ENCODE data around the gene MON1B. TPM values are rescaled to one million over a fixed set of nuclear protein-coding genes. Genes with fewer than 3 reads are reported as not detected.
A peak's percentile ranks its signal among the peaks of the same experiment; 100 is the strongest.

The MON1B gene
- total and polyA plus RNA-seq, 3 experiments from 2014 or later: 55.0 to 60.2 (median 59.5) TPM

DNA sequence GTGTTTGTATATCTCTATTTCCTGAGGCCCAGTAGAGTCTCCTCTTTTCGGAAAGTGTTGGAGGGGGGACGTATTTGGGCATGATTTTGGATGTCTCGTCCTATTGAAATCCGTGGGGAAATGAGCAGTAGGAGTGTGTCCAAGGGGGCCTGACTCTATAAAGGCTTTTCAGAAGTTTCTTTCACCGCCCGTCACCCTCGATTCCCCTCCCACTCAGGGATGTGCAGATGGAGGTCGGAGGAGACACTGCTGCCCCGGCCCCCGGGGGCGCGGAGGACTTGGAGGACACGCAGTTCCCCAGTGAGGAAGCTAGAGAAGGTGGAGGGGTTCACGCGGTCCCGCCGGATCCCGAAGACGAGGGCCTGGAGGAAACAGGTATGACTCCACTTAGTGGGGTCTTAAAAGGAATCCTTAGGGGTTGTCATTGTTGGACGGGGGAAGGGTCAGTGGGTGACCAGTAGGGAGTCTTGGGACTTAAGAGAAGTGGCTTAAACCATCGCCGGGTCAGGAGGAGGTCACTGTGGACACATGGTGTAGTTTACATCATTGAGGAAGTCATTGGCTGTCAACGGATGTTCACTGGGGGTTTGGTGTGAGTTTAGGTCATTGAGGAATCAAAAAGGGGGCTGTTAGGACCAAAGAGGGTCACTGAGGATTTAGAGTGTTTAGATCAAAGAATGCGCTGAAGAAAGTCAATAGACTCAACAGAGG lies 424 bp downstream of the MON1B start:
- Histone ChIP-seq H3K36me3 (ENCODE audit: insufficient read depth, low read length) (peaks cover 11% of the 10 kb centered on the region), H3K9me3 (ENCODE audit: low read length) (no peaks in the 10 kb centered on the region), H3K27ac (ENCODE audit: low read depth, low read length) (peak overlapping the region; percentile 97), H3K4me3 (ENCODE audit: low read length) (peak overlapping the region; percentile 97), H3K4me1 (ENCODE audit: insufficient read depth, low read length) (peaks cover 24% of the 10 kb centered on the region), H3K27me3 (ENCODE audit: insufficient read depth, low read length, poor library complexity, severe bottlenecking) (no peaks in the 10 kb centered on the region)
- Mint-ChIP-seq H3K36me3 (peaks cover 9 to 59% (median 13%) of the 10 kb centered on the region in 3 donors), H3K4me1 (peaks cover 47 to 56% (median 53%) of the 10 kb centered on the region in 3 donors), H3K27me3 (peaks cover 0 to 3% of the 10 kb centered on the region in 2 donors), H3K4me3 (peak overlapping the region; percentile 94 to 99 (median 99)), H3K27ac (peak overlapping the region; percentile 98 to 100 (median 99)), H3K9me3 (no peaks in the 10 kb centered on the region)
- DNase-seq: peak in 3 of 5 donors; percentile 16 to 61 (median 21)
- ChIA-PET CTCF (no interaction called here), POLR2A (interaction anchor here (0.6 to 1.4 kb wide), 2 partner anchors 12 to 21 kb away, joined by 4 to 7 read pairs; no protein-coding TSS in a partner anchor)

DNA sequence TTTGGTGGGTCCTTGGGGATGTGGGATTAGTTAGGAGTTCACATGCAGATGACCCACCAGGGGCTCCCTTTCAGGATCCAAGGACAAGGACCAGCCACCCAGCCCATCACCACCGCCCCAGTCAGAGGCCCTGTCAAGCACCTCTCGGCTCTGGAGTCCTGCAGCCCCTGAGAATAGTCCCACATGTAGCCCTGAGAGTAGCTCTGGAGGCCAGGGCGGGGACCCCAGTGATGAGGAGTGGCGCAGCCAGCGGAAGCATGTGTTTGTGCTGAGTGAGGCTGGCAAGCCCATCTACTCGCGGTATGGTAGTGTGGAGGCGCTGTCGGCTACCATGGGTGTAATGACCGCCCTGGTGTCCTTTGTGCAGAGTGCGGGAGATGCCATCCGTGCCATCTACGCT lies 2.4 kb downstream of the MON1B start:
- H3K9me3 ChIP-seq (ENCODE audit: low read length): no peaks in the 10 kb centered on the region
- no peaks in the 10 kb centered on the region for H3K27me3 ChIP-seq (ENCODE audit: insufficient read depth, low read length, poor library complexity, severe bottlenecking)
- H3K4me3 ChIP-seq (ENCODE audit: low read length): no peak overlapping the region
- peaks cover 21% of the 10 kb centered on the region for H3K36me3 ChIP-seq (ENCODE audit: insufficient read depth, low read length)
- Mint-ChIP-seq H3K4me3 (peak overlapping the region in 6 of 7 donors; percentile 6 to 99 (median 95)), H3K4me1 (peaks cover 47 to 56% (median 53%) of the 10 kb centered on the region in 3 donors), H3K36me3 (peaks cover 8 to 77% (median 23%) of the 10 kb centered on the region in 3 donors), H3K9me3 (no peaks in the 10 kb centered on the region), H3K27me3 (no peaks in the 10 kb centered on the region), H3K27ac (peak overlapping the region in 4 of 8 donors; percentile 55 to 98 (median 64))
- no peak for DNase-seq
- peaks cover 24% of the 10 kb centered on the region for H3K4me1 ChIP-seq (ENCODE audit: insufficient read depth, low read length)
- ChIA-PET CTCF (no interaction called here), POLR2A (no interaction called here)
- H3K27ac ChIP-seq (ENCODE audit: low read depth, low read length): no peak overlapping the region

- H3K9me3 Mint-ChIP-seq: no peaks in the 10 kb centered on the region
- peaks cover 10 to 88% (median 29%) of the 10 kb centered on the region in 3 donors for H3K36me3 Mint-ChIP-seq
- H3K4me1 Mint-ChIP-seq: peaks cover 41 to 46% (median 45%) of the 10 kb centered on the region in 3 donors
- H3K27me3 ChIP-seq (ENCODE audit: insufficient read depth, low read length, poor library complexity, severe bottlenecking): no peaks in the 10 kb centered on the region
- H3K9me3 ChIP-seq (ENCODE audit: low read length): no peaks in the 10 kb centered on the region
- H3K4me3 ChIP-seq (ENCODE audit: low read length): no peak overlapping the region
- H3K4me3 Mint-ChIP-seq: peak overlapping the region in 3 of 7 donors; percentile 24 to 79 (median 55)
- peak in 1 of 5 donors; percentile 46 for DNase-seq
- peaks cover 28% of the 10 kb centered on the region for H3K36me3 ChIP-seq (ENCODE audit: insufficient read depth, low read length)
- H3K27ac ChIP-seq (ENCODE audit: low read depth, low read length): no peak overlapping the region
- no peaks in the 10 kb centered on the region for H3K27me3 Mint-ChIP-seq
- H3K4me1 ChIP-seq (ENCODE audit: insufficient read depth, low read length): peaks cover 24% of the 10 kb centered on the region
- POLR2A ChIA-PET: no interaction called here
- CTCF ChIA-PET: no interaction called here
- H3K27ac Mint-ChIP-seq: peak overlapping the region in 1 of 8 donors; percentile 30
Observed at GRCh38 chr16:77194295-77195231, 3.6 kb downstream of the MON1B start.

DNA sequence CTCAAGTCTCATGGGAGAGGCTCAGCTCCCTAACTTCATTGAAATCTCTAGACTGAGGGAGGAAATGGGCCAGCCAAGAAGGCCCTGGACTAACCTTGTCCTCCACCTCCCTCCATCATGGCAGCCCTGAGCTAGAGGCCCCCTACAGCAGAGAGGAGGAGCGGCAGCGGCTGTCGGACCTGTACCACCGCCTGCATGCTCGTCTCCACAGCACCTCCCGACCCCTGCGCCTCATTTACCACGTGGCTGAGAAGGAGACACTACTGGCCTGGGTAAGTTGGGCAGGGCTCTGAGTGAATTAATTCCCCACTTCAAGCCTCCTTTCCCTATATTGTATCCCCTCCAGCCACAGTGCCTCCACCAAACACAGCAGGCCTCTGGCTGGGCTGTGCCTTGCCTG lies 4.4 kb downstream of the MON1B start:
- Histone ChIP-seq H3K27me3 (ENCODE audit: insufficient read depth, low read length, poor library complexity, severe bottlenecking) (no peaks in the 10 kb centered on the region), H3K4me1 (ENCODE audit: insufficient read depth, low read length) (peaks cover 24% of the 10 kb centered on the region), H3K27ac (ENCODE audit: low read depth, low read length) (no peak overlapping the region), H3K9me3 (ENCODE audit: low read length) (no peaks in the 10 kb centered on the region), H3K4me3 (ENCODE audit: low read length) (no peak overlapping the region), H3K36me3 (ENCODE audit: insufficient read depth, low read length) (peaks cover 28% of the 10 kb centered on the region)
- Mint-ChIP-seq H3K27me3 (no peaks in the 10 kb centered on the region), H3K36me3 (peaks cover 10 to 89% (median 29%) of the 10 kb centered on the region in 3 donors), H3K9me3 (no peaks in the 10 kb centered on the region), H3K4me1 (peaks cover 40 to 44% (median 42%) of the 10 kb centered on the region in 3 donors), H3K27ac (peak overlapping the region in 3 of 8 donors; percentile 6 to 71 (median 21)), H3K4me3 (no peak overlapping the region)
- DNase-seq: no peak
- CTCF ChIA-PET: no interaction called here
- POLR2A ChIA-PET: no interaction called here

DNA sequence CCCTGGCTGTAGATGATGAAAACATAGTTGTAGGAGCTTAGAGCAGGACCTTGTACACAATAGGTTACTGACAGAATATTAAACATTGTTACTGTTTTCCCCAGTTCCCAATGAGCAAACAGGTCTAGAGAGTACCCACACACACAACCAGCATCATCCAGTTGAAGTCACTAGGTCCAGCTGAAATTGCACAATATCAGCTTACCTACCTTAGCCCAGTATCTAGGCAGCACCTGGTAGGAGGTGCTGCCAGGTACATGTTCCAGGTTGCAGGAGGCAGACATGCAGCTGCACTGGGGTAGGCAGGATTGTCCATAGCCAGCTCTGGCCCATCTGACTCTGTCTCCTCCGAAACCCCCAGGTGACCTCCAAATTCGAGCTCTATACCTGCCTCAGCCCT lies 6.8 kb downstream of the MON1B start:
- CTCF ChIA-PET: no interaction called here
- peaks cover 28% of the 10 kb centered on the region for H3K36me3 ChIP-seq (ENCODE audit: insufficient read depth, low read length)

GRCh38 chr16:77199211-77199610 lies 8.2 kb downstream of the MON1B start, which contains the start of gene SYCE1L:
SYCE1L (plus strand) TSS chr16:77199408; CDS start chr16:77199452, 44 bp downstream.
- Mint-ChIP-seq H3K36me3 (peaks cover 4 to 60% (median 21%) of the 10 kb centered on the region in 3 donors), H3K27me3 (no peaks in the 10 kb centered on the region), H3K9me3 (no peaks in the 10 kb centered on the region), H3K27ac (peak within 1 kb of the TSS in 2 of 8 donors; percentile 54 to 55), H3K4me1 (peaks cover 6 to 8% (median 8%) of the 10 kb centered on the region in 3 donors), H3K4me3 (no peak within 1 kb of the TSS)
- Histone ChIP-seq H3K27me3 (ENCODE audit: insufficient read depth, low read length, poor library complexity, severe bottlenecking) (no peaks in the 10 kb centered on the region), H3K4me3 (ENCODE audit: low read length) (no peak within 1 kb of the TSS), H3K27ac (ENCODE audit: low read depth, low read length) (no peak within 1 kb of the TSS), H3K4me1 (ENCODE audit: insufficient read depth, low read length) (no peaks in the 10 kb centered on the region), H3K36me3 (ENCODE audit: insufficient read depth, low read length) (peaks cover 24% of the 10 kb centered on the region), H3K9me3 (ENCODE audit: low read length) (no peaks in the 10 kb centered on the region)
- no peak for DNase-seq
- CTCF ChIA-PET: no interaction called here
- POLR2A ChIA-PET: no interaction called here

More for the DNA sequence above, 6.8 kb downstream of the MON1B start:
- Mint-ChIP-seq H3K27me3 (no peaks in the 10 kb centered on the region), H3K9me3 (no peaks in the 10 kb centered on the region), H3K27ac (no peak overlapping the region), H3K4me3 (no peak overlapping the region), H3K36me3 (peaks cover 9 to 73% (median 25%) of the 10 kb centered on the region in 3 donors), H3K4me1 (peaks cover 20 to 23% (median 23%) of the 10 kb centered on the region in 3 donors)
- no peak for DNase-seq
- Histone ChIP-seq H3K27me3 (ENCODE audit: insufficient read depth, low read length, poor library complexity, severe bottlenecking) (no peaks in the 10 kb centered on the region), H3K4me3 (ENCODE audit: low read length) (no peak overlapping the region), H3K4me1 (ENCODE audit: insufficient read depth, low read length) (peaks cover 10% of the 10 kb centered on the region), H3K9me3 (ENCODE audit: low read length) (no peaks in the 10 kb centered on the region), H3K27ac (ENCODE audit: low read depth, low read length) (no peak overlapping the region)
- POLR2A ChIA-PET: no interaction called here

GRCh38 chr16:77206533-77206932 lies 15.5 kb downstream of the MON1B start:
- H3K27me3 ChIP-seq (ENCODE audit: insufficient read depth, low read length, poor library complexity, severe bottlenecking): no peaks in the 10 kb centered on the region
- Mint-ChIP-seq H3K27me3 (peaks cover 0 to 1% of the 10 kb centered on the region in 2 donors), H3K4me3 (no peak overlapping the region), H3K36me3 (peaks cover 0 to 3% (median 2%) of the 10 kb centered on the region in 3 donors), H3K4me1 (peaks cover 1 to 2% (median 2%) of the 10 kb centered on the region in 3 donors), H3K27ac (peak overlapping the region in 1 of 8 donors; percentile 45), H3K9me3 (no peaks in the 10 kb centered on the region)
- POLR2A ChIA-PET: no interaction called here
- CTCF ChIA-PET: no interaction called here
- no peak overlapping the region for H3K27ac ChIP-seq (ENCODE audit: low read depth, low read length)
- no peaks in the 10 kb centered on the region for H3K9me3 ChIP-seq (ENCODE audit: low read length)
- no peak for DNase-seq
- H3K4me3 ChIP-seq (ENCODE audit: low read length): no peak overlapping the region
- peaks cover under 1% of the 10 kb centered on the region for H3K4me1 ChIP-seq (ENCODE audit: insufficient read depth, low read length)
- H3K36me3 ChIP-seq (ENCODE audit: insufficient read depth, low read length): no peaks in the 10 kb centered on the region

Measured in CD8-positive, alpha-beta memory T cell (primary cell).